AML-193 (cell line): ENCODE results near the gene PTPRD.

Experiments
- DNase-seq, 2 experiments: peaks; one replicate each; lab custom pipeline; 2025; lab: John Stamatoyannopoulos, UW

PTPRD gene

DNA sequence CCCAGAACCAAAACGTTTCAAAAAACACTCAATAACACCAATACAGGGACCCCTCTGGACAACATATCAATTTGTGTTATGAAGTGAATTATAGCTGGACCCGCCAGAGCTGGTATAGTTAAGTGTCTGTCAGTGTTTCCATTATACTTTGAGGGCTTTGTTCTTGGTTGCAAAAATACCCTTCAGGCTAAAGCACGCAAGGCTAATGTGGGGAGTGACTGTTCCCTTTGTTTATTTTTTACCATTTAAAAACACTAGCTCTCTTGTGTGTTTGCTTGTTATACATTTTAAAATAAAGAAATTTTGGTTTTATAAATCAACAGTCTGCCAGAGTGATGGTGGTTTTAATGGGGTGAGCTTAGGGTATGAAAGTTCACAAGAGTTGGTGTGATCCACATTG, 859.5 kb downstream of the PTPRD start:
- no peak for DNase-seq

GRCh38 chr9:9752722-9753121, 860.1 kb downstream of the PTPRD start:
- DNase-seq = no peak

DNA sequence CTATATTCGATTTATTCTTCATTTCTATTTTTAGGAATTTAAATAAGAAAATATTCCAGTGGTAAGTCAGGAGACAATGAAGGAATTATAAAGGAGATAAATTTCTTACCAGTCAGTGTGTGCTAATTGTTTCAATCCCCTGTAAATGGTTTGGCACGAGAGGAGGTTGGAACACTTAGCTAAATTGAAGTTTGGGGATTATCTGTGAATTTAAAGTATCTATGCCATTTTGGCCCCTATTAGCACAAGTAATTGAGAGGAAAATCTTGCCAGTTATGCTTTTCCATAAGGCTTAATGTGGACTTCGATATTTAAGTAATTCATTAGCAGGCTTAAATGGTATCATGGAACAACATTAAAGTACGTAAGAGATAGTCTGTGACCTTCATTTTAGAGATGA, 860.8 kb downstream of the PTPRD start:
- DNase-seq = no peak

DNA sequence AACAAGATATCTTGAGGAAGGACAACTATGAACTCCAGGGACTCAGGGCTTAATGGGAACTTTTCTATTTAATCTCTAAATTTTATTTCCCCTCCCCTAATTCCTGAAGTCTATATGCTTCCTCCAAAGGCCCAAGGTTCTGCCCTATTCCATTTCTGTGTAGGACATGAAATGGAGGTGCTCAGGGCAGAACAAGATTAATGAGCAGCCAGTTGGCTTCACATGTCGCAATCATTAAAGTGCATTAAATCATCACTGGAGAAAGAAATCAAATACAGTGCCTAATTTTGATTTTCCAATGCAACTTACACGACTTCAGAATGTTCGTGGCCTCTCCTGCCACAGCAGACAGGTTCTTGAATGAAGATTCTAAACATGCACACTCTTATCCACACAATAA, 862.1 kb downstream of the PTPRD start:
- DNase-seq = no peak

GRCh38 chr9:9749591-9749990, 863.2 kb downstream of the PTPRD start:
- no peak for DNase-seq

- DNase-seq = no peak
Measured at GRCh38 chr9:9747787-9748186, 865.0 kb downstream of the PTPRD start.

GRCh38 chr9:9746826-9747225, 866.0 kb downstream of the PTPRD start:
- no peak for DNase-seq

DNA sequence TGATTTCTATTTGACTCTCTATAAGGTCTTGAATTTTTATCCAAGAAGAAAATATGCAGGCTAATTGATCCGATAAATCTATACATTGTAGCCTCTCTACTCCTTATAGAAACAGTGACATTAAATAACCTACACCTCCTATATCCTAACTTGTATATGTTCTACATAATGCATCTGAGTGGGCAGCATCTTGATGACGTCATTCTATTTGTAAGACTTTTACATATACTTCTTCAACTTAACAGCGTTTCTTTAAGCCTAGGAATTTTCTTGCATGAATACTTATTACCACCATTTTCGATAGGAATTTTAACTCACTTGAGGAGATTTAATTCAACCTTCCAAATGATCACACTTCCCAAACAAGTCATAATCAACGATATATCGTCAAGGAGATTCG, 869.0 kb downstream of the PTPRD start:
- no peak for DNase-seq

DNA sequence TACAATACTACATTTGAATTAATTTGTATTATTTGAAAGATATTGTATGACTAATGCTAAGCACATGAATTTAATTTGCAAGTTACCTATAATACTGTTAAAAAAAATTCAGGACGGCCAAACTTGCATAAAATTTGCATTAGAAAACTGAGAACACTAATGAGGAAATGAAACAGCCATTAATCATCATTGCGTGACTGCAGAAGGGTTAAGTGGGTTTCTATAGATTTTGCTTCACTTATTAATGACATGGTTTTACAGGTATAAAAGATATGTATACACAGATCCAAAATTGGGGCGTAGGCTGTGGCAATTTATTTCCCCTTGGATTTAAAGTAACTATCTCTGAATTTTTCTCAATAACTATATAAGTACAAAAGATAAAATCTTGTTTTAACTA, 882.6 kb downstream of the PTPRD start:
- no peak for DNase-seq

GRCh38 chr9:9729082-9729481, 883.7 kb downstream of the PTPRD start:
- DNase-seq = no peak

DNA sequence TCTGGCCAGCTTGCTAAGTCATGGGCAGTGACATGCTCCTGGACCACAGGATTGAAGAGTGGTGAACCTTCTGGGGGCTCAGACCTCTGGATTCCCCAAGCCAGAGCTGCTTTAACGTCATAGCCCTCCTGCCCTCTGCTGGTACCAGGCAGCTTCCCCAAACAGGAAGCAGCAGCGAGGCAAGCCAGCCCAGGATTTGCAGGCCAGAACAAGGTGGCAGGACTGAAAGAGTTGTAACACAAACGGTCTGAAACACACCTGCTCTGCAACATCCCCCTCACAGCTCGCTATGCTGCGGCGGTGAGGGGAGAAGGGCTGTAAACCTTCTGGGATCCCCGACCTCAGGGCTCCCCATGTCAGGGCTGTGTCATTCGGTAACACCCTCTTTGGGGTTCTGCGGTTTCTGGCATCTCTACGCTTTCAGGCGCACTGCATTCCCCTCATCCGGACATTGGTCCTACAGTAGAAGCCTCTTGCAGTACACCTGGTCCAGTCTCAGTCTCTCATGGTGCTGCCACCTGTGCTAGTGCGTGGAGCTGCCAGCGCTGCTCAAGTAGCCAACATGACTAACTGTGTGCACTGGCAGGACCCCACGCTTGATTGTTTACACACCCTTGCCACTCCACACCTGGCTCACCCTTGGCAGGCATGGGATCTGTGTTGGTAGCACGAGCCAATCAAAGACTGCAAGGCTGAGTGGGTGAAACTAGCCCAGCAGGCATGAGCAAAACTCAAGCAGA, 893.3 kb downstream of the PTPRD start:
- DNase-seq = no peak

- no peak for DNase-seq
Measured at GRCh38 chr9:9718691-9719090, 894.1 kb downstream of the PTPRD start.

DNA sequence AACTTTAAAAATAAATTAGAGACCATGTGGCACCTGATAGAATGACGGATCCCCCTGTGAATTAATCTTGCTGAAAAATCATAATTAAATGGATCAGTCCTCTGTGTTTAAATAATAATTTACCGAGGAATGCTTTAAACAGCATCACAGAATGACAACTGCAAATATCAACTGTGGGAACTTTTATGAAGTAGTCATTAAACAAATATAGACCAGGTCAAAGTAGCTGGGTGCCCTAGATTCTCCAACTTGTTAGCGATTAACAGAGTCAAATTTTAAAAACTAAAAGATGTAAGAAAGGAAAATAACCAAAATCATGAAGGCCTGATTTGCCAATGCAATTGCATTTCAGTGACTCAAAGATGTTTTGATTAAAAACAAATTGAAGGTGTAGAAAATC, 933.4 kb downstream of the PTPRD start:
- no peak for DNase-seq

GRCh38 chr9:9674461-9674860, 938.3 kb downstream of the PTPRD start:
- DNase-seq = no peak

- DNase-seq = no peak
Measured at GRCh38 chr9:9670454-9670853, 942.3 kb downstream of the PTPRD start.

GRCh38 chr9:9645006-9645405, 967.8 kb downstream of the PTPRD start:
- DNase-seq = no peak

- no peak for DNase-seq
Measured at GRCh38 chr9:9631284-9631683, 981.5 kb downstream of the PTPRD start.

DNA sequence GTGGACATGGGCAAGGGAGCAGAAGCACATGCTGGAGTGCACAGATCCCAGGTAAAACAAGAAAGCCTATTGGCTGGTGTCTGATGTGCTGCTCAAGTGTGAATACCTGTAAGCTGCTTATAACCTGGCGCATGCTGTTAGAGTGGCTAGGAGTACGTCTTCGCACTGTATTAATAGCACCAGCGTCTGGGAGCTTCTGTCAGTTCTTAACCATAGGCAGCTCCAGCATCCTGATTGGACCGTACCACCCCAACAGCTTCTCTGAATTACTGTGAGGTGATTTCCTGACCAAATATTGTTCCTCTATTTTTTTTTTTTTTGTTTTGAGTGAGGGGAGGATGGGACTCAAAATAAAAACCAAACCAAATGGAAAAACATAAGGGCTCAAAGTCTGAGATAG, 987.6 kb downstream of the PTPRD start:
- no peak for DNase-seq

DNA sequence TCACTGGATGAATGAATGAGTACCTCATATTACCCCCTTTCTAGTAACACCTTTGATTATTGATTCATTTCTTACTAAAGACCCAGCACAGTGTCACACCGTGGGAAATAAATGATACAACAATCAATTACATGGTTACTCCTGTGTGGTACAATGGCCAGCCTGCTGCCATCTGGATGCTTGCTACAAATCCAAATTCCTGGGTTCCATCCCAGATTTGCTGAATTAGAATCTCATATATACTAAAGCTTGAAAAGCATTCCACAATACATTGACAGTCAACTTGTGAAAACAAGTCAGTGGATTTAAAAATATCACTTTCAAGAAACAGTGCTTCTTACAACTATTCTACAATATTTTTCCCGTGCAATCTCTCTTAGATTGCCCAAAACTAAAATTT, 989.3 kb downstream of the PTPRD start:
- DNase-seq = no peak

GRCh38 chr9:9621355-9621940, 991.4 kb downstream of the PTPRD start:
- no peak for DNase-seq

DNA sequence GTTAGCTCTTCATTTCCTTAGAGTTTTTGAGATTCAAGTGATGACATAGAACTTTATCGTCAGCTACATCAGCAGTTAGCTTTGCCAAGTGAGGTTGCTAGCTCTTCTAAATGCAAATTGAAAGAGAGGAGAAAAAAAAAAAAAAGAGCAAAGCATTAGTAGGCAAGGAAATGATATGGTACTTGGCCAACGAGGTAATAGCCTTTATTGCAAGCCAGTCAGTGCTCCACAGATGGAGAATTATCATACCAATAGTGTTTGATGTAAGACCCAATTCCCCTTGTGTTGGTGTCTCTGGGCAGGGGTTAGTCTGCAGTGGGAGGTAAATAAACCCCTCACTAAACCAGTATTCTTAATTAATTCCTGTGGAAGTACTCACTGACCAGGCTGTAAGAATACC, 992.1 kb downstream of the PTPRD start:
- no peak for DNase-seq

GRCh38 chr9:9615086-9615485, 997.7 kb downstream of the PTPRD start:
- DNase-seq = no peak

DNA sequence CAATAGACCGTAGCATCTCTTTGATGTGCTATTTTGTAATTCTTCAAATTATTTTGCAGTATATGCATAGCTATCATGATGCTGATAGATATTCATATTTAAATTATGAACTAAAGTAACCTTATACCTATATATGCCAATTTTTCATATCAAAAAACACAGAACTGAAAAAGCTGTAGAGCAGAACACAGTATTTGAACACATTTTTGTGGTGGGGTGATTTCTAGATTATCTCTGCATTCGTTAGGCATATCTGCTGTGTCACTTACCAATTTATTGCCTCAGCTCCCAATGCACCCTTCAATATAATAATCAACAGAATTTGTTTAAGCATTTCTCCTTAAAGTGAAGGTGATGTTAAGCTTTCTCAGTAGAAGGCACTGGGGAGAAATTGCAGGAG, 998.2 kb downstream of the PTPRD start:
- DNase-seq = no peak

GRCh38 chr9:9612755-9613154, 1000.0 kb downstream of the PTPRD start:
- no peak for DNase-seq
